GDM1 (cell line): Measurements from ENCODE around the gene NAPA.
A peak's percentile ranks its signal among the peaks of the same experiment; 100 is the strongest.

Source experiments
- DNase-seq: peaks from one replicate; lab custom pipeline; 2025; lab: John Stamatoyannopoulos, UW

NAPA gene

DNA sequence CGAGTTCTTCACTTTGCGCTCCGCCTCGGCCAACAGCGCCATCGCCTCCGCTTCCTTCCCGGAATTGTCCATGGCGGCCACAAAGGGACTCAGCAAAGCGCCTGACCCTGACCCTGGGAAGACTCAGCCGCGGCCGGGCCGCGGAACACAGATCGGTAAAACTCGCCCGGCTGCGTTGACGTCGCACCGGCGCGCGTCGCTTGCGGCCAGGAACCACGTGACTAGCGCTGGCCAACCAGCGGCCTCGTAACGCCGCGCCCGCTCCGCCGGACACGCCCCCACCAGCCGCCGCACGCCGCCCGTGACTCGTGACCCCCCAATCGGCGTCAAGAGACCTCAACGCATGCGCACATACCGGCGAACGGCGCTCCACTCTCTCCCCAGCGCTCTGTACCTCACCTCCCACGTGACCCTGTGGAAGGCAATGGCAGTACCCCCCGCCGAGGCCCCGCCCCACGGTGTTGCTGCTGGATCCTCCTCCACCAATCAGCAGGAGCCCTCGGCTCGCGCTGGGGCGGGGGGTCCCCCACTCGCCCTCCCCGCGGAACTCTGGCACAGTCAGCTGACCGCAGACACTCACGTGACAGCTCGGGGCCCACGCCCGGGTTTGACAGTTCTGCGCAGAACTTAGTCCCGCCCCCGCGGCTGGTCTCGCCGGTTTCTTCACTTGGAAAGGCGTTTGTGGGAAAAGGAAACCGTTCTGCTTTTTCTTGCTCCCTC, at the start of gene NAPA:
Gene NAPA, minus strand, starts transcription at position 195 of the 720 bp plus-strand sequence. Its CDS starts 123 bp downstream, at position 72.
- DNase-seq, result peak; percentile 100

DNA sequence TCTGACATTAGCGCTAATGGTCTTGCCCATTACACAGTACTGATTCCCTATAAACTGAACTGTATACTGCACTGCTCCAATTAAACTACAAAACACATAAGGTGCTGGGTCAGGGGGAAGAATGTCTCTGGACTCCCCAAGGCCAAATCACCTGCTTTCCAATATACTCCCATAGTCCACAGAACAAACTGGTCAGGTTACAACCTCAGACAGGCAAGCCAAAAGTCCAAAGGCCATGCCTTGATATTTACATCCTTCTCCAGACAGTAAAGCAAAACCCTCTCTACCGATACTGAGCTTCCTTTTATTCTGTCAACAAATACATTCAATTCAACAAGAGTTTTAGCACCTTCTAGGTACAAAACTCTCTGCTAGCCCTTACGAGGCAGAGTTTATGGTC, 49.2 kb upstream of the NAPA start:
- DNase-seq, result no peak

DNA sequence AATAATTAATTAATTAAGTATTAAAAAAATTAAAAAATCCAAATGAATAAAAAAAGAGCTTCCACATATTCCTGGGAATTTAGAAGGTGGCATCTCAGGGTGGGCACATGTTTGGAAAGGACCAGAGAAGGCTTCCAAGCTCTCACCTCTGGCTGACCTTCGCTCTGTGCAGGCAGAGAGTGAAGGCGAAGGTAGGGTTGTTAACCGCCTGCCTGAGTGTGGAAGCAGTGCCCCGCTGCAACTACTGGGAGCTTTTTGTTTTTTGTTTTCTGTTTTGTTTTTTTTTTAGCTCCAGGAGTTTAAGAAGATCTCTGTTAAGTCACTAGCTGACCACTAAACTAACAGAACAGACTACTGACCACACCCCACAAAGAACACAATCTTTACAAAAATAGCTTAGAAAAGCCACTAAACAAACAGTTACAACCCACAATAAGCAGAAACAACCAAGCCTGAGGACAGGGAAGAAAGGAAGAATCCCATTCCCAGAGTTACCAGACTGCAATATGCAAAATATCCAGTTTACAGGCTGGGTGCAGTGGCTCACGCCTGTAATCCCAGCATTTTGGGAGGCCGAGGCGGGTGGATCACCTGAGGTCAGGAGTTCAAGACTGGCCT, 46.7 kb upstream of the NAPA start:
- no peak for DNase-seq

DNA sequence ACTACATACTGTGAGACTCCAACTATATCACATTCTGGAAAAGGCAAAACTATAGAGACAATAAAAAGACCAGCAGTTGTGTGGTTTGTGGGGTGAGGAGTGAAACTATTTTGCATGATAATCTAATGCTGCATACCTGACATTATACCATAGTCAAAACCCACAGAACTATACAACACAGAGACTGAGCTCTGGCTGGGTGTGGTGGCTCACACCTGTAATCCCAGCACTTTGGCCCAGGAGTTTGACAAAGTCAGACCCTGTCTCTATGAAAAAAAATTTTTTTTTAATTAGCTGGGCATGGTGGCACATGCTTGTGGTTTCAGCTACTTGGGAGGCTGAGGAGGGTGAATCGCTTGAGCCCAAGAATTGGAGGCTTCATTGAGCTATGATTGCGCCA, 46.1 kb upstream of the NAPA start:
- no peak for DNase-seq

DNA sequence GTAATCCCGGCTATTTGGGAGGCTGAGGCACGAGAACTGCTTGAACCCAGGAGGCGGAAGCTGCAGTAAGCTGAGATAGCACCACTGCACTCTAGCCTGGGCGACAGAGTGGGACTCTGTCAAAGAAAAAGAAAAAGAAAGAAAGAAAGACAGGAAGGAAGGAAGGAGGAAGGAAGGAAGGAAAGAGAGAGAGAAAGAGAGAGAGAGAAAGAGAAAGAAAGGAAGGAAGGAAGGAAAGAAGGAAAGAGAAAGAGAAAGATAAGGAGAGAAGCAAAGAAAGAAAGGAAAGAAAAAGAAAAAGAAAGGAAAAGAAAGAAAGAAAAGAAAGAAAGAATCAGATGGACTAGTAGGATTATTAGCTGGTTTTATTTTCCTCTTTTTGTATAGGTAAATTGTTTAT, 35.3 kb upstream of the NAPA start:
- DNase-seq, result no peak

DNA sequence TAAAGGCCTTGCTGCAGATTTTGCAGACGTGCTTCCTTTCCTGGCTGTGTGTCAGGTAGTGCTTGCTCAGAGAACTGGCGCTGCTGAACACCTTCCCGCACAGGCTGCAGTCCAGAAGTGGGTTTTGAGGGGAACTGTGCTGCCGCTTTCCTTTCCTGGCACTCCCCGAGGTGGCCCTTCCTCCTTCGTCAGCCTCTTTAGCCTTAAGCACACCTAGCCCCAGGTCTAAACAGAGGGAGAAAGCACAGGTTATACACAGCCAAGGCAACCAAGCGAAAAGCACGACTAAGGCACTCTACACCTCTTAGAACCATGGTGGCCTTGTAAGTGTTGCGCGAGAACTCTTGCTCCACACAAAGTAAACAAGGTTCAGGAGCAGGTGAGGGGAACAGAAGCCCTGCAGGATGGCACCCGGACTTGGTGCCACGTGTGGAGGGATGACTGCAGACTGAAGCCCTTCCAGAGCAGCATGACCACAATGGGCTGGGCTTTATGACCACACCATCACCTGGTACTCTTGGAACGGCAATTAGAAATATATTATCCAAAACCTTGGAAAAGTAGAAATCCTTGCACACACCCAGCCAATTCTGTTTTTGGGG, 34.5 kb upstream of the NAPA start:
- no peak for DNase-seq

DNA sequence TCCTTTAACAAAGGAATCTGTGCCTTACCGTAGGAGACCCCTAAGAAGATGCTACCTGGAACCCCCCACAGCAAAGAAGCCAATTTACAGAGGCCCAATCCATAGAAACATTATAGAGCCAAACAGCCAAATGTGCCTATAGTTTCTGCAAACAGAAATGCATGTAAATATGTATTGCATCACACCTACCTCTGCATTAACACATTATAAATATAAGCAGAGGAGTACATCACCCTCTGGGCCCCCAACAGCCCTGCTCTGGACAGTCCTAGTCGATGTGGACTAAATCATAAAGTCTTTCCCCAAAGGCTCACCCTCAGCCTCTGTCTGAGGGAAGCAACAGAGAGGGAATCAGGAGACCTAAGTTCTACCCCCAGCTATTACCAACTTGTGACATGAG, 32.3 kb upstream of the NAPA start:
- no peak for DNase-seq

DNA sequence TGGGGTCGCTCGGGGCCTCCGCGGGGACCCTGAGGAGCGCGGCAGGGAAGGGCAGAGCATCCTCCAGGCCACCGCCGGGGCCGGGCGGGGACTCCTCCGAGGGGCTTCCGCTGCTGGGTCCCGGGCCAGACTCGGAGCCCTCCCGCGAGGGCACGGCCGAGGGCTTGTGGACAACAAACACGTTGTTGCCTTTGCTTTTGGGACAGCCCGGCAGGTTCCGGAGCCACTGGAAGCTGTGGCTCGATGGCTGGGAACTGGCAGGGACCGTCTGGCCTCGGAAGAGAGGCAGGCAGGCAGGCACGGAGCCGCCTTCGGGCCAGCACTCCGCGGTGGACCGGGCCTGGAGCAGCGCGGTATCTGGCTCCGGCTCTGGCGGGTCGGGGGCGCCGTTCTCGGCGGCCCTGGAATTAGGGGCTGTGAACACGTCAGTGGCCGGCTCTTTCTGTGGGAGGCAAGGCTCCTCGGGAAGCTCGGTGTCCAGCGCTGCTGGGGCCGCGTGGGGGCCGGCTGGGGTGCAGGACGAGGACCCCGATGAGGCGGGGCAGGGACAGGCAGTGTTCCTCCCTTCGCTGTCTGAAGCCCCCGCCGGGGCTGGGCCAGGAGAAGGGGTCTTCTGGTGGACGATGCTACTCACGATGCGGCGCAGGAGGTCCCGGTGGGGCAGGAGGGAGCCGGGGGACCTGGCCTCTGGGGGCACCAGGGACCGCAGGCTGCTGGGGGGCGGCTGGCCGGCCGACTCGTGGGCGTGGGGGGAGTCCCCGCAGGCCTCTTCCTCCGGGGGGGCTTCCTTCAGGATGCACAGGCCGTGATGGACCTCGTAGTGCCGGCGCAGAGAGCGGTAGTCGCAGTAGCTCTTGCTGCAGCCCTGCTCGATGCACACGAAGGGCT, 30.4 kb upstream of the NAPA start:
- no peak for DNase-seq

DNA sequence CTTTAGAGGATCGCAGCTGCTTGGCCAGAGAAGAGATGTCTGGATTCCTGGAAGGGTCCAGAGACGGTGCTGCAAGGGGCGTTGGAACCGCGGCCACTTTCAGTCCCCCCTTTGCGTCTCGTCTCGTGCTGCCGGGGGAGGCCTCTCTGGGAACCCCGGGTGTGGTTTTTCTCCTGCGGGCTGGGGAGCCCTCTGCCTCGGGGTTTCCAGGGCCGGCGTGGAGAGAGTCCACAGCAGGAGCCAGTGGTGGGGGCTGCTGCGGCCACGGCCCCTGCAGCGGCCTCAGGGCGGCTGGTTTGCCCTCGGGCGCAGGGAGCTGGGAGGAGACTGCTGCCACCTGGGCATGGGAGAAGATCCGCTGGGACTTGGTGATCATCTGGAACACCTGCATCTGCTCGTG, 29.6 kb upstream of the NAPA start:
- DNase-seq, result no peak

DNA sequence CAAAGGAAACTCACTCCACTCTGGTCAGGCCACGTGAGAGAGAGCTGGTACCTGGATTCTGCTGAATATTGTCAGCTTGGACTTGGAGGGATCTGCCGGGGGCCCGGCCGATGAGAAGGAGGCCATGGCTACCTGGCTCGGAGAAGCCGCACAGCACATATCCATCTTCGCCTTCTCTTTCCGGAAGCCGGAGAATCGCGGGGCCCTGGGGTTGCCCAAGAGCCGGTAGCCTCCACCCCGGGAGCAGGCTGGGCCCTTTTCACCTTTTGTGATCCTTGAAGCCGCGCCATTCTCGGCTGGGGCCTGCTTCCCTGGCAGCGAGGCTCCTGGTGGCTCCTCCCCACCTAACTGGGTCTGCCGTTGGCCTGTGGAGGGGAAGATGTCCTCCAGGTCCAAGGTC, 29.2 kb upstream of the NAPA start:
- no peak for DNase-seq

DNA sequence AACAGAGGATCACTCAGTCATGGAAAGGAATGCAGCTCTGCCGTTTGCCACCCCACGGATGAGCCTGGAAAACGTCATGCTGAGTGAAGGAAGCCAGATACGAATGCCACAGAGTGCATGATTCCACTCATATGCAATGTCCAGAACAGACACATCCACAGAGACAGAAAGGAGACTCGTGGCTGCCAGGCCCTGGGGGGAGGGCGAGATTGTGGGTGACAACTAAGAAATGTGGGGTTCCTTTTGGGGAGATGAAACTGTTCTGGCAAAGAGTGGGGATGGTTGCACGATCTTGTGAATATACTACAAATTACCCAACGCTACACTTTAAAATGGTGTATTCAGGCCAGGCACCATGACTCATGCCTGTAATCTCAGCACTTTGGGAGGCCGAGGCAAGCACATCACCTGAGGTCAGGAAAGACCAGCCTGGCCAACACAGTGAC, 27.2 kb upstream of the NAPA start:
- no peak for DNase-seq

DNA sequence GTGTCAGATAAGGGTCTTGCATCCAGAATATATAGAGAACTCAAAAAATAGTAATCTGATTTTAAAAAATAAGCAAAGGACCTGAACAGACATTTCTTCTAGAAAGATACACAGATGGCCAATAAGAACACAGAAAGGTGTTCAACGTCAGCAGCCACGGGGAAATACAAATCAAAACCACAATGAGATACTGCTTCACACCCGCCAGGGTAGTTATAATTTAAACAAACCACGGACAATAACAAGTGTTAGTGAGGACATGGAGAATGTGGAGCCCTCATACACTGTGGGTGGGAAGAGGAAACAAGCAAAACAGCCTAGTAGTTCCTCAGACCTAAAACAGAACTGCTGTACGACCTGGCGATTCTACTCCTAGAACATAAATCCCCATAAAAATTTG, 26.7 kb upstream of the NAPA start:
- DNase-seq, result no peak

DNA sequence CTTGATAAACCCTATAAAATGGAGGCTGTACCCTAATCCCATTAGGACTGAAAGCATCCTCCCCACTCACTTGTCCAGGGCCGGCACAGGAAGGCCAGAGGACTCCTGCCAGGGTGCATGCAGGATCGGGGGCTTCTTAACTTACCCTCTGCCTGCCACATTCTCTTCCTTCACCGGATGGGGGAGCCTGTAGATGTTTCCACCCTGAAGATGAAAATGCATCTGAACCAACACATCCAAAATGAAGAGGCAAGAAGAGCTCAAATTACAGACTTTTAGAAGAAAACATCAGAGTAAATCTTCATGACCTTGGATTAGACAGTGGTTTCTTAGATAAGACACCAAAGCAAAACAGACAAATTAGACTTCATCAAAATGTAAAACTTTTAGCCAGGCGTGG, 25.9 kb upstream of the NAPA start:
- DNase-seq, result no peak

DNA sequence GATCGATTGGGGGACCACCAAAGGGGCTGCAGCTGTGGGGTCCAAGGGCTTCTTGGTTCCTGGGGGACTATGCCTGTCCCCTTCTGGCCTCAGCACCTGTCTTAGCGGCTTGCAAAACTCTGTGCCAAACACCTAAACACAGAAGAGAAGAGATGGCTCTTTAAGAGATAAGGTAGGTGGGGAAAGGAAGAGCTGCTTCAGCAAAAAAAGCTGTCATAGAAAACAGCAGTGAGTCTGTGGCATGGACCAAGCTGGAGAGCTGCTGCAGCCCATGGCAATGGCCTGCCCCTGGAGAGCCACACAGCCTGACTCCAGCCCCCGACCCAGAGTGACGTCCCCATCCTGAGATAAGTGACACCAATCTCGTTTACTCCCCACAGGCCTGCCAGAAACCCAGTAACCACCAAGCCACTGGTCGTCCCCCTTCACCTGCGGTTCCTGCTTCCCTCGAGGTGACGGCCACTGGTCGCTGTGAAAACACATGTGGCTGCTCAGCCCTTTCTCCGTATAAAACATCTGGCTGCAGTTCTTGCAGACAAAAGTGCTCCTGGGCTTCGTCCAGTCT, 25.0 kb upstream of the NAPA start:
- DNase-seq, result no peak

DNA sequence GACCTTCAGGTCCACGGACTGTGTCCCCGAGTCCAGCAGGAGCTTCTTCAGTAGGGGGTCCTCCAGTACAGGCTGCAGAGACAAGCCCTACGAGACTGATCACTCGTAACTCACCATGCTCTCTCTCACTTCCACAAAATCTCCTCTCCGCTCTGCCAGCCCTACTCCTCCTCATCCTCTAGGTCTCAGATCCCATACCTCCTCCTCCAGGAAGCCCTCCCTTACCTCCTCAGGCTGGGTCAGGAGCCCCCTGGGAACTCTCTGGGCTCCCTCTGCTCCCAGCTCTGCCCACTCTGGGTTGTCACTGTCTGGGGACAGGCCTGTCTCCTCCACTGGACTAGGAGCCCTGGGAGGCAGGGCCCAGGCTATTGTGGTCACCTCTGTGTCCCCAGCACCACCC, 23.9 kb upstream of the NAPA start:
- DNase-seq, result no peak

DNA sequence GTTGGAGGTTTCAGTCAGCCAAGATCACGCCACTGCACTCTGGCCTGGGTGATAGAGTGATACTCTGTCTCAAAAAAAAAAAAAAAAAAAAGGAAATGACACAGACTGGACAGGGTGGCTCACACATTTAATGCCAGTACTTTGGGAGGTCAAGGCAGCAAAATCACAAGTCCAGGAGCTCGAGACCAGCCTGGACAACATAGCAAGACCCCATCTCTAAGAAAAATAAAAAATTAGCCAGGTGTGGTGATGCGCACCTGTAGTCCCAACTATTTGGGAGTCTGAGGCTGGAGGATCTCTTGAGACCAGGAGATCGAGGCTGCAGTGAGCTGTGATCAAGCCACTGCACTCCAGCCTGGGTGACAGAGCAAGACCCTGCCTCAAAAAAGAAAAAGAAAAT, 22.6 kb upstream of the NAPA start:
- DNase-seq, result no peak

DNA sequence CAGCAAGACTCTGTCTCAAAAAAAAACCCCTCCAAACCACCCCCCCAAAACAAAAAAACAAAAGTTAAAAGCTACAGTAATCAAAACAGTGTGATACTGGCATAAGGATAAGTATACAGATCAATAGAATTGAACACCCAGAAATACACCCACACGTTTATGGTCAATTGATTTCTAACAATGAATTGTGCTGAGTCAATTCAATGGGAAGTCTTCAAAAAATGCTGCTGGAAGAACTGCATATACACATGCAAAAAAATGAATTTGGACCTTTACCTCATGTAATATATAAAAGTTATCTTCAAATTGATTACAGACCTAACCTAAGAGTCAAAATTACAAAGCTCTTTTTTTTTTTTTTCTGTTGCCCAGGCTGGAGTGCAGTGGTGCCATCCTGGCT, 19.8 kb upstream of the NAPA start:
- no peak for DNase-seq

DNA sequence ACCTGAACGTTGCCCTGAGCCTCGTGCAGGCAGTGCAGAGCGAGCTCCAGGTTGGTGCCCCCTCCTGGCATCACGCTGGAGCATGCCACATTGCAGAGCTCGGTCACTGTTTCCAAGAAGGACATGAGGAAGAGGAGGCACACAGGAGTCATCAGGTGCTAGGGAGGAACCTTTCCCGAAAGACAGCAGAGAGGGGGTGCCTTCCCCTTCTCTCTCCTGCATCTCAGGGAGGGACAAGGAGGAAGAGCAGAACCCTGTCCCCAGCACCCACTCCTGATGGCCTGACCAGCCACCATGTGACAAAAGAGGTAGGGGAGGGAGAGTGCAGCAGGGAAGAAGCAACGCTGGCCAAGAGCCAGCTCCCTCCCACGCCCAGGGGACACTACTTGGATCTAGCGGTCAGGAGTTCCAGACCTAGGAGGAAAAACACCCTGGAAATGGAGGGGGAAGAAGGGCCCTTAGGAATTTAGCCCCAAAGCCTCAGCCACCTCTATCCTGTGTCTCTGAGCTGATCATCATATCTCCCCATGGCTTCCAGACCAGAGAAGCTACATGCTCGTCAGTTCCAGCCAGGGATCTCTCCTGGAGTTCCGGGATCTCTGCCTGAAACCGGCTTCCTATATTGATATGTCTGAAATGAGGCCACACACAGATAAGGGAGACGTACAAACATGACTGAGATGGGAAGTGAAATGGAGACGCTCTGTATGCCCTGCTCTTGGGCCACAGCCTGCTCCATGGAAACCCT, 17.0 kb upstream of the NAPA start:
- no peak for DNase-seq

DNA sequence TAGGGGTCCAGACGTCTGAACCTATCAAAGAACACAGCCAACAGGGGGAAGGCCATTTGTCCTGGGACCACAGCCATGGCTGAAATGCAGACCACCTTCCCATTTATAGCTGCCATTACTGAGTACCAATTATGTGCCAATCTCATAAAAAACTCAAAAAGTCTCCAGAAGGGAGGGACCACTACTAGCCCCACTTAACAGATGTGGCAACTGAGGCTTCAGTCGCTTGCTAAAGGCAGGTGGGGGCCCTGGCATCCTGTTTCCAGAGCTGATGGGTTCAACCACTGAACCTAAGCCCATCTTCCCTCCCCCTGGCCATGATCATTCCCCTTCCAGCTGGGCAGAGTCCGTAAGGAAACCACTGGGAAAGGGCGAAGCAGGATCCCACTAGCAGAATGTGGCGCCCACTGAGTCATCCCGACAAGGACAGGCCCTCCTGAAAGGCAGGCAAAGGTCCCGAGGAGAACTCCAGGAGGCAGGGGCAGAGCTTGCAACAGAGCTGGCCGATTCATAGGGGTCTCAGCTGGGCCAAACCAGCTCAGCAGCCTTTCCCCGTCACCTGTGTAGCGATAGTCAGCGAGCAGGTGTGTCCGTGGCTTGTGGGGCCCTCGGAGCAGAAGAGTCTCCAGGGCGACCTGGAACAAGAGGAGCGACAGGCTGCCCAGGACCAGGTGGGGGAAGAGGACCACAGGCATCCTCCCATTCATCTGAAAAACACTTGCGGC, 14.3 kb upstream of the NAPA start:
- DNase-seq, result no peak

DNA sequence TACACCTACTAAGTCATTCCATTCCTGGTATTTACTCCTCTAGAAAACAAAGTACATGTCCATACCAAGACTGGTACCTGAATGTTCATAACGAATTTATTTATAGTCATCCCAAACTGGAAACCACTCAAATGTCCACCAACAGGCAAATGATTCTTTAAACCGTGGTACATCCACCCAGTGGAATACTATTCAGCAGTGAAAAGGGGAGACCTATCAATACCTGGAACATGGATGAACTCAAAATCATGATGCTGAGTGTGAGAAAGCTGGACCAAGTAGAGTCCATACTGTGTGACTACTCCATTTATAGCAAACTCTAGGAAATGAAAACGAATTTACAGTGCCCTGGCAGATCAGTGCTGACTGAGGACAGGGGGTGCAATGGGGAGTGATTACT, 11.9 kb upstream of the NAPA start:
- no peak for DNase-seq

DNA sequence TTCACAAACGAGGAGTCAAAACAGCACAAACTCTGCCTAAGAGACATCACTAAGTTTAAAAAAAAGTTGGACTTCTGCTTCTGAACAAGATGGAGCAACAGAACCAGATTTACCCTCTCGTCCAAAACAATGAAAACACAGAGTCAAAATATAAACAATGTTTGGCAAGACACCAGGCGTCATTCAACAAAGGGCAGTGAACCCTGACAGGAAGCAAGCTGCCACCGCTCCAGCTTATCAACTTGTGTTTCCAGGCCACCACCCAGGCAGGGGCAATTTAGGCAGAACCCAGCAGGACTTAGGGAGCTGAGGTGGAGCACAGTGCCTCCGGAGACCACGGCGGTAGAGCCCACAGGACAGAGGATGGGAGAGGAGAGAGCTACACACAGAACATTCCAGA, 8.6 kb upstream of the NAPA start:
- DNase-seq, result no peak
